ENCODE measurements around the gene IER5L. TPM values are rescaled to one million over a fixed set of nuclear protein-coding genes. Genes with fewer than 3 reads are reported as not detected.
A peak's percentile ranks its signal among the peaks of the same experiment; 100 is the strongest.

The IER5L gene
- polyA plus RNA-seq, 1 donor (not counting 4 experiments of a cell fraction or from before 2014, with no cell fraction given), result 2.1 TPM

DNA sequence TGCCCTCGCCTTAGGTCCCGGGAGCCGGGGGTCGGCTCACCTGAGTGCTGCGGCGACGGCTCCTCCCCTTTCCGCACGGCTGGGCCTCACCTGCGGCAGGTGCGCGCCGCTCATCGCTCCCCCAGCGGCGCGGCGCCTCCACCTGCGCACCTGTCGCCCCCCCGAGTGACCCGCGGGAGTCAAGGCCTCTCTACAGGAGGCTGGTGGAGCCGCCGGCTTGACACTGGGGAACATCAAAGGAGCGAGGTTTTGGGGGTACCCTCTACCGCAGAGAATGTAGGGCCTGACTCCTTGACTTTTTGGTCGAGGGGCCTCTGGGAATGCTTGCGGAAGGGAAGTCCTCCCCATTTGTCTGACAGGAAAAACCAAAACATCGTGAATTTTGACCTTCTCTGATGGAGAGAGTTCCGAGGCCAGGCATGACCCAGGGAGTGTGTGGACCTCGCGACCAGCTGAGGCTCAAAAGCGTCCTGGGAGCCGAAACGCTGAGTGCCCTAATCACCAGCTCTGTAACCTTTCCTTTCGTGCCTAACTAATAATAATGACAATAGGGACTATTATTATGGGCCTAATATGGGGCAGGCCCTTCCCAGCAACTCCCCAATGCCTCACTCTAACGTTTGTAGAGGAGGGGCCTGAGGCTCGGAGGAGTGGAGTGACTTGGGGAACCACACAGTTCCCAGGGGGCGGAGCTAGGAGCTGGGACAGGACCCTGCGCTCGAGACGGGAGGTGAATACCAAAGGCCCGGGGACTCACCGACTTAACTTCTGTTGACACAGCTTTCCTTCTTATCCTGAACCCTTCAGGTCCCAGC lies 714 bp upstream of the IER5L start:
- no peak overlapping the region for H3K9ac ChIP-seq (ENCODE audit: control insufficient read depth, extremely low read depth, insufficient read depth, low read length)

DNA sequence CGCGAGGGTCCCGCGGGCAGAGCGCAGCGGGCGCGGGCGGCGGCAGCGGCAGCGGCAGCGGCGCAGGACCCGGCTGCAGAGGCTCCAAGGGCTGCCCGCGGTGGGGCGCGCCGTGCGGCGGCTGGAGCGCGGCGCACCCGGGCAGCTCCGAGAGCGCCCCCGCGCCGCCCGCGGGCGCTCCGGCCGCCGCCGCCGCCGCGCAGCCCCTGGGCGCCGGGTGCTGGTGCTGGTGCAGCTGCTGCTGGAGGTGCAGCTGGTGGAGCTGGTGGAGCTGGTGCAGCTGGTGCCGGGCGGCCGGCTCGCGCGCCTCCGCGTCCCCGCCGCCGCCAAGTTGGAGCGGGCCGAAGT lies 644 bp downstream of the IER5L start:
- H3K9ac ChIP-seq (ENCODE audit: control insufficient read depth, extremely low read depth, insufficient read depth, low read length), result peak overlapping the region; percentile 70
- peak overlapping the region; percentile 82 for H3K4me2 ChIP-seq (ENCODE audit: control insufficient read depth, extremely low read depth, insufficient read depth, low read depth, low read length)
- no peak for FAIRE-seq
- H2AFZ ChIP-seq (ENCODE audit: control insufficient read depth, low read length), result no peak overlapping the region
- no peaks in the 10 kb centered on the region for H4K20me1 ChIP-seq (ENCODE audit: control insufficient read depth, extremely low read depth, insufficient read depth, low read length)
- peaks cover 16% of the 10 kb centered on the region for H3K79me2 ChIP-seq (ENCODE audit: control insufficient read depth, insufficient read depth, low read length)
- peak overlapping the region; percentile 76 to 86 (median 83) for H3K4me3 ChIP-seq (ENCODE audit: control insufficient read depth in 2 of 3, extremely low read depth in 1 of 3, insufficient read depth in 2 of 3, low read depth in 1 of 3, low read length in 3 of 3)
- peak in 1 of 3 experiments; percentile 0 for TF ChIP-seq CTCF (optimal IDR thresholded peaks at IDR 0.05 in 1 of 3, IDR thresholded peaks at IDR 0.05 in 1 of 3, conservative IDR thresholded peaks at IDR 0.05 in 1 of 3; ENCODE audit: extremely low read depth in 1 of 3, insufficient read depth in 2 of 3, low read length in 3 of 3)
- TF ChIP-seq EZH2 (IDR thresholded peaks at IDR 0.05; ENCODE audit: low read length), result no peak
- no peaks in the 10 kb centered on the region for H3K27me3 ChIP-seq (ENCODE audit: control insufficient read depth, extremely low read depth, insufficient read depth, low read length)
- dilution Hi-C loops (cut with MboI; ENCODE audit: extremely low pct_ligation_motif_present, low sequenced_read_pairs), result no loop called here
- H3K9me3 ChIP-seq (ENCODE audit: control insufficient read depth, low read depth, low read length), result no peaks in the 10 kb centered on the region
- H3K36me3 ChIP-seq (ENCODE audit: control insufficient read depth in 2 of 2, extremely low read depth in 1 of 2, insufficient read depth in 2 of 2, low read length in 2 of 2), result no peaks in the 10 kb centered on the region
- H3K27ac ChIP-seq (ENCODE audit: control insufficient read depth, insufficient read depth, low read length), result no peak overlapping the region
- DNase-seq (ENCODE audit: low read depth, low spot score), result no peak
- no peaks in the 10 kb centered on the region for H3K9me1 ChIP-seq (ENCODE audit: control insufficient read depth, extremely low read depth, insufficient read depth, low read length)
- H3K4me1 ChIP-seq (ENCODE audit: control insufficient read depth, extremely low read depth, insufficient read depth, low read length), result peaks cover 14% of the 10 kb centered on the region

More for the DNA sequence above, 714 bp upstream of the IER5L start:
- no peaks in the 10 kb centered on the region for H3K9me3 ChIP-seq (ENCODE audit: control insufficient read depth, low read depth, low read length)
- no peak overlapping the region for H3K27ac ChIP-seq (ENCODE audit: control insufficient read depth, insufficient read depth, low read length)
- peaks cover 7% of the 10 kb centered on the region for H3K4me1 ChIP-seq (ENCODE audit: control insufficient read depth, extremely low read depth, insufficient read depth, low read length)
- peak overlapping the region; percentile 82 for H3K4me2 ChIP-seq (ENCODE audit: control insufficient read depth, extremely low read depth, insufficient read depth, low read depth, low read length)
- peak overlapping the region; percentile 54 to 76 (median 74) for H3K4me3 ChIP-seq (ENCODE audit: control insufficient read depth in 2 of 3, extremely low read depth in 1 of 3, insufficient read depth in 2 of 3, low read depth in 1 of 3, low read length in 3 of 3)
- H4K20me1 ChIP-seq (ENCODE audit: control insufficient read depth, extremely low read depth, insufficient read depth, low read length), result no peaks in the 10 kb centered on the region
- no peaks in the 10 kb centered on the region for H3K36me3 ChIP-seq (ENCODE audit: control insufficient read depth in 2 of 2, extremely low read depth in 1 of 2, insufficient read depth in 2 of 2, low read length in 2 of 2)
- peaks cover 16% of the 10 kb centered on the region for H3K79me2 ChIP-seq (ENCODE audit: control insufficient read depth, insufficient read depth, low read length)
- no peaks in the 10 kb centered on the region for H3K9me1 ChIP-seq (ENCODE audit: control insufficient read depth, extremely low read depth, insufficient read depth, low read length)
- no peaks in the 10 kb centered on the region for H3K27me3 ChIP-seq (ENCODE audit: control insufficient read depth, extremely low read depth, insufficient read depth, low read length)
- dilution Hi-C loops (cut with MboI; ENCODE audit: extremely low pct_ligation_motif_present, low sequenced_read_pairs), result no loop called here
- no peak for TF ChIP-seq EZH2 (IDR thresholded peaks at IDR 0.05; ENCODE audit: low read length)
- TF ChIP-seq CTCF (optimal IDR thresholded peaks at IDR 0.05 in 1 of 3, IDR thresholded peaks at IDR 0.05 in 1 of 3, conservative IDR thresholded peaks at IDR 0.05 in 1 of 3; ENCODE audit: extremely low read depth in 1 of 3, insufficient read depth in 2 of 3, low read length in 3 of 3), result no peak
- FAIRE-seq (no peak), DNase-seq (ENCODE audit: low read depth, low spot score) (no peak)
- H2AFZ ChIP-seq (ENCODE audit: control insufficient read depth, low read length), result peak overlapping the region; percentile 58
